Keratinocyte (primary cell): Measurements from ENCODE around the gene SULF2. TPM values are rescaled to one million over a fixed set of nuclear protein-coding genes. Genes with fewer than 3 reads are reported as not detected.

ENCODE experiments used
- DNase-seq: peaks from one replicate; pipeline ENCODE4 v3.0.0-alpha.2; 2011; ENCODE audit warnings: low read depth, missing footprints, low spot score
- FAIRE-seq: peaks from 2 replicates; lab custom pipeline; 2011; peaks lifted over from hg19 to GRCh38; lab: Jason Lieb, UNC
- H2AFZ ChIP-seq: 2 replicates; pipeline ENCODE4 v1.6.0; 2012; ENCODE audit warnings: low read length, control low read depth, inconsistent platforms; ENCODE audit not compliant: control insufficient read depth
- H3K27ac ChIP-seq: 2 replicates; pipeline ENCODE4 v1.5.1; 2011; ENCODE audit warnings: low read length; ENCODE audit not compliant: control insufficient read depth, insufficient read depth
- H3K27me3 ChIP-seq: 3 replicates; pipeline ENCODE4 v1.6.0; 2011; ENCODE audit warnings: low read length; ENCODE audit not compliant: control insufficient read depth, insufficient read depth; ENCODE audit errors: extremely low read depth
- H3K36me3 ChIP-seq, 2 experiments: 2 replicates in 1 of 2; 3 replicates in 1 of 2; pipeline ENCODE4 v1.5.1; 2011; ENCODE audit warnings: low read length in 2 of 2, mild to moderate bottlenecking in 1 of 2; ENCODE audit not compliant: control insufficient read depth in 2 of 2, insufficient read depth in 2 of 2; ENCODE audit errors: extremely low read depth in 1 of 2
- H3K4me1 ChIP-seq: 3 replicates; pipeline ENCODE4 v1.5.1; 2011; ENCODE audit warnings: low read length; ENCODE audit not compliant: control insufficient read depth, insufficient read depth; ENCODE audit errors: extremely low read depth
- H3K4me2 ChIP-seq: 3 replicates; pipeline ENCODE4 v1.6.0; 2011; ENCODE audit warnings: low read depth, low read length; ENCODE audit not compliant: control insufficient read depth, insufficient read depth; ENCODE audit errors: extremely low read depth
- H3K4me3 ChIP-seq, 3 experiments: fragments of 200-600 bp in 1 of 3; sonication (generic) in 1 of 3; 2 replicates in 2 of 3; 3 replicates in 1 of 3; pipeline ENCODE4 v1.5.1; 2011 to 2016; ENCODE audit warnings: low read length in 3 of 3, mild to moderate bottlenecking in 3 of 3, control low read depth in 2 of 3, inconsistent platforms in 1 of 3, low read depth in 1 of 3, mixed read lengths in 1 of 3, mixed run types in 1 of 3, moderate library complexity in 1 of 3; ENCODE audit not compliant: control insufficient read depth in 2 of 3, insufficient read depth in 2 of 3; ENCODE audit errors: extremely low read depth in 1 of 3
- H3K79me2 ChIP-seq: 2 replicates; pipeline ENCODE4 v1.6.0; 2012; ENCODE audit warnings: low read length; ENCODE audit not compliant: control insufficient read depth, insufficient read depth
- H3K9ac ChIP-seq: 3 replicates; pipeline ENCODE4 v1.6.0; 2011; ENCODE audit warnings: low read length; ENCODE audit not compliant: control insufficient read depth, insufficient read depth; ENCODE audit errors: extremely low read depth
- H3K9me1 ChIP-seq: 3 replicates; pipeline ENCODE4 v1.6.0; 2011; ENCODE audit warnings: low read length; ENCODE audit not compliant: control insufficient read depth, insufficient read depth; ENCODE audit errors: extremely low read depth
- H3K9me3 ChIP-seq: 2 replicates; pipeline ENCODE4 v1.5.1; 2012; ENCODE audit warnings: low read depth, low read length; ENCODE audit not compliant: control insufficient read depth
- H4K20me1 ChIP-seq: 3 replicates; pipeline ENCODE4 v1.6.0; 2011; ENCODE audit warnings: low read length; ENCODE audit not compliant: control insufficient read depth, insufficient read depth; ENCODE audit errors: extremely low read depth
- CTCF ChIP-seq, 3 experiments: IDR thresholded peaks in 1 of 3; conservative IDR thresholded peaks in 1 of 3; optimal IDR thresholded peaks in 1 of 3; 2 replicates in 2 of 3; 3 replicates in 1 of 3; pipeline versions ENCODE3 to v1.5.1; 2011; ENCODE audit warnings: low read length in 3 of 3, mild to moderate bottlenecking in 3 of 3, moderate library complexity in 2 of 3, control low read depth in 1 of 3, inconsistent platforms in 1 of 3; ENCODE audit not compliant: insufficient read depth in 2 of 3; ENCODE audit errors: extremely low read depth in 1 of 3
- EZH2 ChIP-seq: IDR thresholded peaks from one replicate; pipeline ENCODE4 v1.6.1; 2012; ENCODE audit warnings: inconsistent platforms, mild to moderate bottlenecking, low read length, moderate library complexity
- dilution Hi-C: fragments of 300-500 bp; cut with MboI; formaldehyde crosslinking; loops from one replicate; pipeline ENCODE4 v1.7.0; 2020; ENCODE audit warnings: low sequenced_read_pairs; ENCODE audit not compliant: extremely low pct_ligation_motif_present
- polyA plus RNA-seq, 5 experiments: library from polyadenylated mRNA; depleted of rRNA in 3 of 5; stranded (reverse) in 3 of 5; stranded (forward) in 1 of 5; unstranded in 1 of 5; fragments of >200 nt; gene quantifications; 1 replicate in 1 of 5; 2 replicates in 3 of 5; 3 replicates in 1 of 5; pipeline versions ENCODE4 v1.2.1 to v1.2.3, GENCODE V29; 2011 to 2012; ENCODE audit warnings: missing spikeins in 2 of 5, low read depth in 1 of 5, low replicate concordance in 1 of 5

The SULF2 gene
- polyA plus RNA-seq, 1 donor (not counting 4 experiments of a cell fraction or from before 2014, with no cell fraction given): 64.4 TPM

GRCh38 chr20:47730744-47731143, 54.5 kb downstream of the SULF2 start:
- H3K36me3 ChIP-seq: peaks cover 7 to 33% of the 10 kb centered on the region in 2 experiments

GRCh38 chr20:47729472-47729871, 55.8 kb downstream of the SULF2 start:
- Histone ChIP-seq H2AFZ (no peak overlapping the region), H4K20me1 (peaks cover 3% of the 10 kb centered on the region), H3K4me3 (no peak overlapping the region), H3K79me2 (peaks cover 2% of the 10 kb centered on the region), H3K9me1 (no peaks in the 10 kb centered on the region), H3K27me3 (no peaks in the 10 kb centered on the region), H3K4me2 (no peak overlapping the region), H3K27ac (no peak overlapping the region), H3K9ac (no peak overlapping the region), H3K36me3 (peaks cover 7 to 26% of the 10 kb centered on the region in 2 experiments), H3K9me3 (no peaks in the 10 kb centered on the region), H3K4me1 (no peaks in the 10 kb centered on the region)
- no peak for DNase-seq
- no peak for FAIRE-seq
- no peak for TF ChIP-seq EZH2
- TF ChIP-seq CTCF (optimal IDR thresholded peaks at IDR 0.05 in 1 of 3, IDR thresholded peaks at IDR 0.05 in 1 of 3, conservative IDR thresholded peaks at IDR 0.05 in 1 of 3; ENCODE audit: extremely low read depth in 1 of 3, insufficient read depth in 2 of 3, low read length in 3 of 3): no peak
- dilution Hi-C loops: no loop called here

More at GRCh38 chr20:47730744-47731143, 54.5 kb downstream of the SULF2 start:
- H3K27ac ChIP-seq: no peak overlapping the region
- H3K9me1 ChIP-seq: no peaks in the 10 kb centered on the region
- no peak for TF ChIP-seq CTCF (optimal IDR thresholded peaks at IDR 0.05 in 1 of 3, IDR thresholded peaks at IDR 0.05 in 1 of 3, conservative IDR thresholded peaks at IDR 0.05 in 1 of 3; ENCODE audit: extremely low read depth in 1 of 3, insufficient read depth in 2 of 3, low read length in 3 of 3)
- no peak for TF ChIP-seq EZH2
- no peaks in the 10 kb centered on the region for H3K79me2 ChIP-seq
- no peaks in the 10 kb centered on the region for H3K27me3 ChIP-seq
- H3K9me3 ChIP-seq: no peaks in the 10 kb centered on the region
- H3K4me3 ChIP-seq: no peak overlapping the region
- dilution Hi-C loops: no loop called here
- no peak overlapping the region for H3K4me2 ChIP-seq
- no peaks in the 10 kb centered on the region for H3K4me1 ChIP-seq
- no peak overlapping the region for H2AFZ ChIP-seq
- no peak for FAIRE-seq
- peaks cover under 1% of the 10 kb centered on the region for H4K20me1 ChIP-seq
- no peak for DNase-seq
- H3K9ac ChIP-seq: no peak overlapping the region
